Right lobe of liver (tissue), 6 donors: ENCODE results near the gene CGB3. TPM values are rescaled to one million over a fixed set of nuclear protein-coding genes. Genes with fewer than 3 reads are reported as not detected.

Source experiments
- ATAC-seq, 4 donors: fragments of 200-7000 bp; cut with Tn5 transposase; one replicate each; pipeline ENCODE4 v1.9.1; 2020; ENCODE audit warnings: mild to moderate bottlenecking in 4 of 4, moderate library complexity in 4 of 4
- DNase-seq, 3 donors: peaks; one replicate each; pipeline ENCODE4 v3.0.0-alpha.2; 2020
- H3K27ac ChIP-seq, 3 donors: fragments of 200-600 bp; one replicate each; pipeline ENCODE4 v1.8.0; 2022
- H3K27me3 ChIP-seq, 2 donors: fragments of 200-600 bp; one replicate each; pipeline ENCODE4 v1.8.0; 2022
- H3K36me3 ChIP-seq, 4 donors: fragments of 200-600 bp; sonication (generic) in 1 of 4; one replicate each; pipeline versions ENCODE4 v1.5.1 to v1.8.0; 2017 to 2022; ENCODE audit warnings: control low read depth in 1 of 4
- H3K4me1 ChIP-seq, 4 donors: fragments of 200-600 bp; sonication (generic) in 1 of 4; one replicate each; pipeline versions ENCODE4 v1.5.1 to v1.8.0; 2017 to 2022; ENCODE audit warnings: control low read depth in 1 of 4
- H3K4me3 ChIP-seq, 3 donors: fragments of 200-600 bp; one replicate each; pipeline ENCODE4 v1.8.0; 2022
- H3K9me3 ChIP-seq, 4 donors: fragments of 200-600 bp; sonication (generic) in 1 of 4; one replicate each; pipeline versions ENCODE4 v1.5.1 to v1.8.0; 2017 to 2022; ENCODE audit warnings: control low read depth in 1 of 4
- CTCF ChIP-seq, 4 donors: fragments of 200-600 bp in 3 of 4; fragments of 450-650 bp in 1 of 4; IDR thresholded peaks; one replicate each; pipeline versions ENCODE4 v1.5.1 to v1.8.0; 2016 to 2022; ENCODE audit warnings: antibody characterized with exemption in 4 of 4, mild to moderate bottlenecking in 2 of 4
- POLR2A ChIP-seq: fragments of 450-650 bp; IDR thresholded peaks from one replicate; pipeline ENCODE4 v1.6.1; 2017; ENCODE audit warnings: antibody characterized with exemption, mild to moderate bottlenecking
- WGBS: methylation state at CpG from one replicate; pipeline ENCODE4 v1.1.6; 2018; ENCODE audit warnings: low coverage, low lambda C conversion rate; ENCODE audit not compliant: insufficient coverage; ENCODE audit errors: missing lambda C conversion rate; 5-methylcytosine and 5-hydroxymethylcytosine counted together
- intact Hi-C, 2 donors: fragments of 100-400 bp; cut with DNase I; formaldehyde crosslinking; loops; one replicate each; pipeline versions ENCODE4 v1.11.2 to v1.14.1; 2022
- total RNA-seq, 6 experiments: library from RNA; depleted of rRNA in 2 of 6; stranded (reverse); fragments of >200 nt in 2 of 6; fragmentation: NEBNext Ultra II Directional in 3 of 6; extraction: Animal tissue kit (Norgen Biotek cat#: 25700) in 3 of 6; gene quantifications; one replicate each; pipeline versions ENCODE4 v1.1.0 to v1.2.4, GENCODE V29; 2016 to 2023
- donor health status: DM: no; HTN: yes; CAD: no.
- donor health status: DM: no; HTN: no; CAD: no.
- donor health status: DM: no; HTN: no; CAD: no.
- donor health status: DM: no; HTN: yes; CAD: no.
- donor health status: DM: no; HTN: yes; CAD: no.

Gene CGB3
- total RNA-seq, 6 experiments from 2014 or later = not detected

- H3K4me3 ChIP-seq = no peak overlapping the region
- peaks cover 0 to 18% (median 11%) of the 10 kb centered on the region in 4 donors for H3K4me1 ChIP-seq
- H3K36me3 ChIP-seq = peaks cover 0 to 14% (median 0%) of the 10 kb centered on the region in 4 donors
- H3K9me3 ChIP-seq = no peaks in the 10 kb centered on the region
- WGBS = 89% methylated on average over 4 of the region's 22 CpGs
- H3K27me3 ChIP-seq = no peaks in the 10 kb centered on the region
- no peak for ATAC-seq
- H3K27ac ChIP-seq = no peak overlapping the region
- no peak for DNase-seq
- TF ChIP-seq CTCF (IDR thresholded peaks at IDR 0.05) (no peak), POLR2A (no peak)
- intact Hi-C loops = no loop called here
Measured at GRCh38 chr19:48991011-48991609, 33.0 kb downstream of the CGB3 start.

GRCh38 chr19:48990400-48990799 lies 33.7 kb downstream of the CGB3 start:
- H3K27me3 ChIP-seq = no peaks in the 10 kb centered on the region
- WGBS = 73% methylated on average over 4 of the region's 4 CpGs
- H3K4me1 ChIP-seq = peaks cover 0 to 18% (median 11%) of the 10 kb centered on the region in 4 donors
- intact Hi-C loops = no loop called here
- no peak overlapping the region for H3K4me3 ChIP-seq
- no peak for TF ChIP-seq POLR2A
- TF ChIP-seq CTCF (IDR thresholded peaks at IDR 0.05) = no peak
- ATAC-seq = no peak
- no peaks in the 10 kb centered on the region for H3K9me3 ChIP-seq
- no peak overlapping the region for H3K27ac ChIP-seq
- peaks cover 0 to 21% (median 0%) of the 10 kb centered on the region in 4 donors for H3K36me3 ChIP-seq
- no peak for DNase-seq

- 93% methylated on average over 10 of the region's 17 CpGs for WGBS
- TF ChIP-seq CTCF (IDR thresholded peaks at IDR 0.05) (no peak), POLR2A (no peak)
- Histone ChIP-seq H3K4me1 (peaks cover 0 to 18% (median 10%) of the 10 kb centered on the region in 4 donors), H3K27me3 (no peaks in the 10 kb centered on the region), H3K27ac (no peak overlapping the region), H3K9me3 (no peaks in the 10 kb centered on the region), H3K36me3 (peaks cover 0 to 27% (median 2%) of the 10 kb centered on the region in 4 donors), H3K4me3 (no peak overlapping the region)
- intact Hi-C loops = no loop called here
- DNase-seq (no peak), ATAC-seq (no peak)
Measured at GRCh38 chr19:48989701-48990291, 34.3 kb downstream of the CGB3 start.

- ATAC-seq (no peak), DNase-seq (no peak)
- no peaks in the 10 kb centered on the region for H3K9me3 ChIP-seq
- WGBS = 92% methylated on average over 9 of the region's 9 CpGs
- intact Hi-C loops = no loop called here
- no peaks in the 10 kb centered on the region for H3K27me3 ChIP-seq
- peaks cover 0 to 36% (median 5%) of the 10 kb centered on the region in 4 donors for H3K36me3 ChIP-seq
- no peak for TF ChIP-seq CTCF (IDR thresholded peaks at IDR 0.05)
- TF ChIP-seq POLR2A = no peak
- H3K27ac ChIP-seq = no peak overlapping the region
- no peak overlapping the region for H3K4me3 ChIP-seq
- peaks cover 0 to 11% (median 5%) of the 10 kb centered on the region in 4 donors for H3K4me1 ChIP-seq
Measured at GRCh38 chr19:48988860-48989259, 35.3 kb downstream of the CGB3 start.
